SK-N-SH treated with all-trans-retinoic acid at 6 μM for 48 hours (cell line): ENCODE measurements around the gene YEATS2.

Experiments
- ATAC-seq: fragments of 200-7000 bp; cut with Tn5 transposase; 3 replicates; pipeline ENCODE4 v1.9.1; 2020; ENCODE audit warnings: mild to moderate bottlenecking, moderate library complexity
- BACH2 ChIP-seq: fragments of 250-450 bp; sonication (Bioruptor Pico); IDR thresholded peaks from 2 replicates; pipeline ENCODE4 v1.9.0; 2021; ENCODE audit warnings: mild to moderate bottlenecking, borderline replicate concordance
- CSDC2 ChIP-seq: fragments of 250-450 bp; sonication (Bioruptor Pico); IDR thresholded peaks from 2 replicates; pipeline ENCODE4 v1.5.0; 2020; ENCODE audit warnings: mild to moderate bottlenecking, moderate library complexity
- CSRNP3 ChIP-seq: fragments of 250-450 bp; sonication (Bioruptor Pico); IDR thresholded peaks from 2 replicates; pipeline ENCODE4 v1.5.1; 2021; ENCODE audit warnings: mild to moderate bottlenecking, moderate library complexity
- ESRRG ChIP-seq: fragments of 250-450 bp; sonication (Bioruptor Pico); IDR thresholded peaks from 2 replicates; pipeline ENCODE4 v1.6.1; 2021; ENCODE audit warnings: mild to moderate bottlenecking
- GLIS3 ChIP-seq: fragments of 250-450 bp; sonication (Bioruptor Pico); IDR thresholded peaks from 2 replicates; pipeline ENCODE4 v1.5.0; 2020; ENCODE audit warnings: mild to moderate bottlenecking, moderate library complexity
- ISL1 ChIP-seq: fragments of 250-450 bp; sonication (Bioruptor Pico); IDR thresholded peaks from 2 replicates; pipeline ENCODE4 v2.1.2; 2022; ENCODE audit warnings: mild to moderate bottlenecking, moderate library complexity
- OSR1 ChIP-seq: fragments of 250-450 bp; sonication (Bioruptor Pico); IDR thresholded peaks from 2 replicates; pipeline ENCODE4 v1.8.0; 2022; ENCODE audit warnings: moderate library complexity, mild to moderate bottlenecking, inconsistent platforms
- PATZ1 ChIP-seq: fragments of 250-450 bp; sonication (Bioruptor Pico); IDR thresholded peaks from 2 replicates; pipeline ENCODE4 v1.8.0; 2020; ENCODE audit warnings: mild to moderate bottlenecking, moderate library complexity, borderline replicate concordance
- RARB ChIP-seq: fragments of 250-450 bp; sonication (Bioruptor Pico); IDR thresholded peaks from 2 replicates; pipeline ENCODE4 v1.8.0; 2021; ENCODE audit warnings: mild to moderate bottlenecking, moderate library complexity
- SNAI2 ChIP-seq: fragments of 250-450 bp; sonication (Bioruptor Pico); IDR thresholded peaks from 2 replicates; pipeline ENCODE4 v1.5.0; 2020; ENCODE audit warnings: mild to moderate bottlenecking, moderate library complexity
- TCF4 ChIP-seq: fragments of 250-450 bp; sonication (Bioruptor Pico); IDR thresholded peaks from 2 replicates; pipeline ENCODE4 v1.8.0; 2021; ENCODE audit warnings: mild to moderate bottlenecking, moderate library complexity, borderline replicate concordance
- TSHZ2 ChIP-seq: fragments of 250-450 bp; sonication (Bioruptor Pico); IDR thresholded peaks from 2 replicates; pipeline ENCODE4 v1.5.0; 2020; ENCODE audit warnings: mild to moderate bottlenecking, moderate library complexity
- ZC3H10 ChIP-seq: fragments of 250-450 bp; sonication (Bioruptor Pico); IDR thresholded peaks from 2 replicates; pipeline ENCODE4 v1.5.1; 2021; ENCODE audit warnings: mild to moderate bottlenecking, moderate library complexity
- ZFP3 ChIP-seq: fragments of 250-450 bp; sonication (Bioruptor Pico); IDR thresholded peaks from 2 replicates; pipeline ENCODE4 v1.5.0; 2020; ENCODE audit warnings: mild to moderate bottlenecking, moderate library complexity
- ZFP30 ChIP-seq: fragments of 450-650 bp; formaldehyde crosslinking; IDR thresholded peaks from 2 replicates; pipeline ENCODE4 v1.5.0; 2022; ENCODE audit warnings: mild to moderate bottlenecking, moderate library complexity
- ZNF565 ChIP-seq: fragments of 450-650 bp; formaldehyde crosslinking; conservative IDR thresholded peaks from 2 replicates; pipeline ENCODE4 v1.5.0; 2020; ENCODE audit warnings: low read depth, mild to moderate bottlenecking, moderate library complexity
- ZNF8 ChIP-seq: fragments of 450-650 bp; formaldehyde crosslinking; IDR thresholded peaks from 2 replicates; pipeline ENCODE4 v1.5.0; 2020; ENCODE audit warnings: mild to moderate bottlenecking, moderate library complexity
- TF ChIP-seq, protein P1 (sequence below): fragments of 250-450 bp; sonication (Bioruptor Pico); IDR thresholded peaks from 2 replicates; pipeline ENCODE4 v1.5.1; 2020; ENCODE audit warnings: low read depth, mild to moderate bottlenecking, moderate library complexity
- TF ChIP-seq, protein P2 (sequence below): fragments of 250-450 bp; sonication (Bioruptor Pico); IDR thresholded peaks from 2 replicates; pipeline ENCODE4 v1.8.0; 2021; ENCODE audit warnings: low read depth, mild to moderate bottlenecking, moderate library complexity, borderline replicate concordance

Gene YEATS2

DNA sequence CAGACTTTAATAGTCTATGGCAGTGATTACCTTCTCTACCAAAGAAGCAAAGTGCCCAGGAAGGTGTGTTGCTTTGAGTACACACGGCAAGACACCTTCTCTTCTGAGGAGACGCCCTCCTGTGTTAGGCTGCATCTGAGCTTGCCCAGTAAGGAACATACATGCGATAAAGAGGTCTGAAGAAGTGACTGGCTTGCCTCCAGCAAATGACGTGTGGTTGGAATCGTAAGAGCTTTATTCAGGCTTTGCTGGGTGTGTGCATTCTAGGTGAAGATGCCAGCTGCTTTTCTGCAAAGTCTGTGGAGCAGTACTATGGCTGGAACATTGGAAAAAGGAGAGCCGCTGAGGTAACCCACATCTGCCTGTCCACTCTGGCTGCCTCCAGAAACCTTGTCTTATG is 105.4 kb downstream of the YEATS2 start (continued):
- TF ChIP-seq CSRNP3 (CRISPR knock-in tag) (no peak), ISL1 (CRISPR knock-in tag) (no peak), ZC3H10 (CRISPR knock-in tag) (no peak), RARB (CRISPR knock-in tag) (no peak), ZFP3 (CRISPR knock-in tag) (no peak), TCF4 (CRISPR knock-in tag) (no peak)

DNA sequence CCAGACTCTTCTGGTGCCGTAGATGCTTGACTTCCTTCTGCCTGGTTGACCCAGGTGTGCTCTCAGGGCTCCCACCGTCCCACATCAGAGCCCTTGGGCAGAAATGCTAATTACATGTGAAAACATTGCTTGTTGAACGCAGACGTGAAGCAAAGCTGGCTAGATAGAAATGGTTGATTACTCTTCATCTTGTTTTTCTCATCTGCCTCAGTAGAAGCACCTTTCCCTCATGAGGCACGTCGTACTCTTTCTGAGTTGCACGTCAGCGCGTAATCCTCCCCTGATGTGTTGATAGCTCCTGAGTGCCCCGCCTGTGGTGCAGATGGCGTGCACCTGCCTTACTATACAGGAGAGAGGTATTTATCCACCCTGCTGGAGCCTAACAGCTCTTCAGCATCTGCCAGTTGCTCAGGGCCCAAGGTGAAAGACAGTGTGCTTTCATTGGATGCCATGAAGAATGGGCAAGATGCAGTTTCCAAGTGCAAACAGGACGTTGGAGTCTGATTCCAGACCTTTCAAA is 109.7 kb downstream of the YEATS2 start:
- ATAC-seq: no peak
- TF ChIP-seq CSRNP3 (CRISPR knock-in tag): no peak
- TF ChIP-seq, protein P1, sequence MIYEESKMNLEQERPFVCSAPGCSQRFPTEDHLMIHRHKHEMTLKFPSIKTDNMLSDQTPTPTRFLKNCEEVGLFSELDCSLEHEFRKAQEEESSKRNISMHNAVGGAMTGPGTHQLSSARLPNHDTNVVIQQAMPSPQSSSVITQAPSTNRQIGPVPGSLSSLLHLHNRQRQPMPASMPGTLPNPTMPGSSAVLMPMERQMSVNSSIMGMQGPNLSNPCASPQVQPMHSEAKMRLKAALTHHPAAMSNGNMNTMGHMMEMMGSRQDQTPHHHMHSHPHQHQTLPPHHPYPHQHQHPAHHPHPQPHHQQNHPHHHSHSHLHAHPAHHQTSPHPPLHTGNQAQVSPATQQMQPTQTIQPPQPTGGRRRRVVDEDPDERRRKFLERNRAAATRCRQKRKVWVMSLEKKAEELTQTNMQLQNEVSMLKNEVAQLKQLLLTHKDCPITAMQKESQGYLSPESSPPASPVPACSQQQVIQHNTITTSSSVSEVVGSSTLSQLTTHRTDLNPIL (CRISPR knock-in tag): no peak
- no peak for TF ChIP-seq TSHZ2
- no peak for TF ChIP-seq TCF4 (CRISPR knock-in tag)
- no peak for TF ChIP-seq ZC3H10 (CRISPR knock-in tag)
- no peak for TF ChIP-seq GLIS3 (CRISPR knock-in tag)
- TF ChIP-seq CSDC2 (CRISPR knock-in tag): no peak
- TF ChIP-seq, protein P2, sequence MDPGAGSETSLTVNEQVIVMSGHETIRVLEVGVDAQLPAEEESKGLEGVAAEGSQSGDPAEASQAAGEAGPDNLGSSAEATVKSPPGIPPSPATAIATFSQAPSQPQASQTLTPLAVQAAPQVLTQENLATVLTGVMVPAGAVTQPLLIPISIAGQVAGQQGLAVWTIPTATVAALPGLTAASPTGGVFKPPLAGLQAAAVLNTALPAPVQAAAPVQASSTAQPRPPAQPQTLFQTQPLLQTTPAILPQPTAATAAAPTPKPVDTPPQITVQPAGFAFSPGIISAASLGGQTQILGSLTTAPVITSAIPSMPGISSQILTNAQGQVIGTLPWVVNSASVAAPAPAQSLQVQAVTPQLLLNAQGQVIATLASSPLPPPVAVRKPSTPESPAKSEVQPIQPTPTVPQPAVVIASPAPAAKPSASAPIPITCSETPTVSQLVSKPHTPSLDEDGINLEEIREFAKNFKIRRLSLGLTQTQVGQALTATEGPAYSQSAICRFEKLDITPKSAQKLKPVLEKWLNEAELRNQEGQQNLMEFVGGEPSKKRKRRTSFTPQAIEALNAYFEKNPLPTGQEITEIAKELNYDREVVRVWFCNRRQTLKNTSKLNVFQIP (CRISPR knock-in tag): no peak
- TF ChIP-seq RARB (CRISPR knock-in tag): no peak
- TF ChIP-seq ISL1 (CRISPR knock-in tag): no peak
- no peak for TF ChIP-seq SNAI2 (CRISPR knock-in tag)
- no peak for TF ChIP-seq BACH2 (CRISPR knock-in tag)
- TF ChIP-seq ESRRG (CRISPR knock-in tag): no peak
- no peak for TF ChIP-seq ZFP30 (CRISPR knock-in tag)

DNA sequence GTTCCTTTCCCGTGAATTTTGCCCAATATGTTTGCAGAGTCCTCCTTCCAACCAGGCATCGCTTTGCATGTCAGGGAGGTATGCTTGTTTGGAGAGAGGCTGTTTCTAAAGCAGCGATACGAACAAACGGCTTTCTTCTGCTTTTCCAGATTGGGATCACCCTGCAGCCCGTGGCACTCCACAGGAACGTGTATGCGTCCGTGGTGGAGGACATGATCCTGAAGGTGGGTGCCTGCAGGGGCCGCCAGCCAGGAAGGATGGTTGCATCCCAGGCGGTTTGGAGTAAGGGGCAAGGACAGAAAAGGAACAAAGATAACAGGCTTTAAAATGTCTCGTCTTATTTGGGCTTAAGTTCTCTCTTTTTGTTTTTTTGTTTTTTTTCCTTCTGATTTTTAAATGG is 110.3 kb downstream of the YEATS2 start:
- TF ChIP-seq CSRNP3 (CRISPR knock-in tag): no peak
- no peak for TF ChIP-seq PATZ1 (CRISPR knock-in tag)
- no peak for TF ChIP-seq SNAI2 (CRISPR knock-in tag)
- TF ChIP-seq GLIS3 (CRISPR knock-in tag): no peak
- no peak for TF ChIP-seq RARB (CRISPR knock-in tag)
- no peak for TF ChIP-seq ZNF565 (CRISPR knock-in tag)
- no peak for TF ChIP-seq ZFP30 (CRISPR knock-in tag)
- TF ChIP-seq OSR1 (CRISPR knock-in tag): no peak
- no peak for TF ChIP-seq ESRRG (CRISPR knock-in tag)
- no peak for TF ChIP-seq ZNF8
- no peak for TF ChIP-seq ZFP3 (CRISPR knock-in tag)
- TF ChIP-seq TSHZ2: no peak
- TF ChIP-seq BACH2 (CRISPR knock-in tag): no peak
- no peak for ATAC-seq
